ENCODE data around the gene SAMM50. TPM values are rescaled to one million over a fixed set of nuclear protein-coding genes. Genes with fewer than 3 reads are reported as not detected.

Gene SAMM50
- total RNA-seq, 1 donor from 2014 or later = 32.6 TPM

DNA sequence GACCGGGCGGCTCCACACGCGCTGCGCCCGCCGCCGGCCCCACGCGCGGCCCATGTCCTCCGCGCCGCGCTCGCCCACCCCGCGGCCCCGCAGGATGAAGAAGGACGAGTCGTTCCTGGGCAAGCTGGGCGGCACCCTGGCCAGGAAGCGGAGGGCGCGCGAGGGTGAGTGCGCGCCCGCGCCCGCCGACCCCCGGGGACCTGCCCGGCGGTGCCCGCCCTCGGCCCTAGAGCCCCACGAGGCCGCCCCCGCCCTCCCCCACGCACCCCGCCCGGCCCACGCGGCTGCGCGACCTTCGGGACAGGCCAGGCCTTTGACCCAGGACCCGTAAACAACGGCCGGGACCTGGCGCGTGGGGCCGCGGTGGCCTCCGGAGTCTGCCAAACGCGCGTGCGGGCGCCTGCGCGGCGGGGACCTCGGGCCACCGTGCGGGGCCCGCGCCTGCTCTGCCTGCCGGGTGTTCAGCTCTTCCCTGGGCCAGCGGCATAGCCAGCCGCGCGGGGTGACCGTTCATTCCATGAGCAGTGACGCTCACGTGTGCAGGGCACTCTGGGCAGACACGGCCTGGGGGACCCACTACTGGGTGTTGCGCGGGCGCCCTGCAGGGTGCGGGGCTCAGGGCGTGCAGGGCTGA lies 69.2 kb downstream of the SAMM50 start, which contains the start of gene PARVB:
Gene PARVB, plus strand, starts transcription at position 15 of the 634 bp plus-strand sequence. Its CDS starts 38 bp downstream, at position 53.
- FAIRE-seq = no peak
- H3K4me3 ChIP-seq (ENCODE audit: low read depth, low read length) = peak within 1 kb of the TSS; percentile 54
- no peaks in the 10 kb centered on the region for H3K36me3 ChIP-seq (ENCODE audit: control insufficient read depth, insufficient read depth, low read length)
- H3K27me3 ChIP-seq (ENCODE audit: control insufficient read depth, insufficient read depth, low read length) = no peaks in the 10 kb centered on the region
- TF ChIP-seq, protein P1, sequence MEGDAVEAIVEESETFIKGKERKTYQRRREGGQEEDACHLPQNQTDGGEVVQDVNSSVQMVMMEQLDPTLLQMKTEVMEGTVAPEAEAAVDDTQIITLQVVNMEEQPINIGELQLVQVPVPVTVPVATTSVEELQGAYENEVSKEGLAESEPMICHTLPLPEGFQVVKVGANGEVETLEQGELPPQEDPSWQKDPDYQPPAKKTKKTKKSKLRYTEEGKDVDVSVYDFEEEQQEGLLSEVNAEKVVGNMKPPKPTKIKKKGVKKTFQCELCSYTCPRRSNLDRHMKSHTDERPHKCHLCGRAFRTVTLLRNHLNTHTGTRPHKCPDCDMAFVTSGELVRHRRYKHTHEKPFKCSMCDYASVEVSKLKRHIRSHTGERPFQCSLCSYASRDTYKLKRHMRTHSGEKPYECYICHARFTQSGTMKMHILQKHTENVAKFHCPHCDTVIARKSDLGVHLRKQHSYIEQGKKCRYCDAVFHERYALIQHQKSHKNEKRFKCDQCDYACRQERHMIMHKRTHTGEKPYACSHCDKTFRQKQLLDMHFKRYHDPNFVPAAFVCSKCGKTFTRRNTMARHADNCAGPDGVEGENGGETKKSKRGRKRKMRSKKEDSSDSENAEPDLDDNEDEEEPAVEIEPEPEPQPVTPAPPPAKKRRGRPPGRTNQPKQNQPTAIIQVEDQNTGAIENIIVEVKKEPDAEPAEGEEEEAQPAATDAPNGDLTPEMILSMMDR (IDR thresholded peaks at IDR 0.05; ENCODE audit: insufficient read depth, low read length, severe bottlenecking) = no peak
- DNase-seq (ENCODE audit: low read depth) = no peak

DNA sequence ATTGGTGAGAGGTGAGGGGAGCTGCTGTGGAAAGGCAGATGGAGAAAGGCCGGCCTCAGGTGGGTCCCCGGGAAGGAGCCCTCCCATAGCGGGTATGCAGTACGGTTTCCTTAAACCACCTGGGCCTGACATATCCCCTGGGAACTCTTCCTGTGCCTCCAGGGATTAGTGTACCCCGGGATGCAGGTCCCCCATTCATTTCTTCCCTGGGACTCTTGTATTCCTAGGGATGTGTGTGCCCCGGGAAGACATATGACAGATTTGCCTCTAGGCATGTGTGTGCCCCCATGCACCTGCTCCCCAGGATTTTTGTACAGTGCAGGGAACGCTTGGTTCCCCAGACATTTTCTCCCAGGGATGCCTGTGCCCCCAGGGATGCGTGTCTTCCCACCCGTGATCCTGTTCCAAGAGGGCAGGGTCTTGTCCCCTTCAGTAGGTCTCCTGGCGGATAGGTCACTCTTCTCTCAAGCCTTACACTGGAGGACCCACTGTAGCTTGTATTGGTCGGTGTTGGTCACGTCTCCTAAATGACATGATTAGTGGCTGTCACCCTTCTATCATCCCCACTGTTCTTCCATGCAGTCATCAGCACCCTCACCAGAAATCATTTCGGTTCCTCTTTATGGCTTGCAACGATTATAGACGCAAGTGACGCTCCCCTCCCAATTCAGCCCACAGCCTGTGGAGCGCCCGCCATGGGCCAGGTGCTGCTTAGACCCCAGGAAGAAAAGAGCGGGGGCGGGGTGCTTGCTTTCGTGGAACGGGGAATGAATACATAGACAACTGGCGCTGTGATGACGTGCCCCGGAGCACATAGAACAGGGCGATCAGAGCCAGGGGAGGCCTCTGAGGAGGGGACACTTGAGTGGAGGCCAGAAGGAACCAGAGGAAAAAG lies 70.2 kb downstream of the SAMM50 start:
- TF ChIP-seq, protein P1 (IDR thresholded peaks at IDR 0.05; ENCODE audit: insufficient read depth, low read length, severe bottlenecking) = no peak
- no peak overlapping the region for H3K4me3 ChIP-seq (ENCODE audit: low read depth, low read length)
- H3K27me3 ChIP-seq (ENCODE audit: control insufficient read depth, insufficient read depth, low read length) = no peaks in the 10 kb centered on the region
- FAIRE-seq = no peak
- no peaks in the 10 kb centered on the region for H3K36me3 ChIP-seq (ENCODE audit: control insufficient read depth, insufficient read depth, low read length)
- DNase-seq (ENCODE audit: low read depth) = no peak

DNA sequence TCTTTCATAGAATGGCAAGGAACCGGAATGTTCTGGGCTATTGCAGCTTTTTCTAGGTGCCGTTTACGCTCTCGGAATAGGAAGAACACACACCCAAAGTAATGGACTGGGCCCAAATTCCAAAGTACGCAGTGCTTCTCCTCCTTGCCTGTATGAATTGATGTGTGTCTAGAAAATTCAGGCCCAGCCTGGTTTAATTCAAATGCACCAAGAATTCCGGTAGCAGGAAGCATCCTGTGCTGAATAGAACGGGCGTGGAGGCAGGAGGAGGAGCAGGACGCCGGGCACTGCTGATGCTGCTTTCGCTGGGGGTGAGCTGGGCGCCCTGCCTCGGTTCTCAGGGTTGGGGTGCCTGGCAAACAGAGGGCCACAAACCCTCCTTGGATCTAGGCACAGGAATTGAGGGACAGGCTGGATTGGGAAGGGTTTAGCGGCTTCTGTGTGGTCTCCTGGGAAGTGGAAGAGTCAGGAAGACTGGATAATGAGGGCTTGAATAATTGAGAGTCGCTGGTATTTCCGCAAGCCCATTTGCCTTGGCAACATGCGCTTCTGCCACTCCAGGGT lies 70.9 kb downstream of the SAMM50 start:
- DNase-seq (ENCODE audit: low read depth) (no peak), FAIRE-seq (no peak)
- no peak overlapping the region for H3K4me3 ChIP-seq (ENCODE audit: low read depth, low read length)
- TF ChIP-seq, protein P1 (IDR thresholded peaks at IDR 0.05; ENCODE audit: insufficient read depth, low read length, severe bottlenecking) = no peak
- H3K36me3 ChIP-seq (ENCODE audit: control insufficient read depth, insufficient read depth, low read length) = no peaks in the 10 kb centered on the region
- H3K27me3 ChIP-seq (ENCODE audit: control insufficient read depth, insufficient read depth, low read length) = no peaks in the 10 kb centered on the region

DNA sequence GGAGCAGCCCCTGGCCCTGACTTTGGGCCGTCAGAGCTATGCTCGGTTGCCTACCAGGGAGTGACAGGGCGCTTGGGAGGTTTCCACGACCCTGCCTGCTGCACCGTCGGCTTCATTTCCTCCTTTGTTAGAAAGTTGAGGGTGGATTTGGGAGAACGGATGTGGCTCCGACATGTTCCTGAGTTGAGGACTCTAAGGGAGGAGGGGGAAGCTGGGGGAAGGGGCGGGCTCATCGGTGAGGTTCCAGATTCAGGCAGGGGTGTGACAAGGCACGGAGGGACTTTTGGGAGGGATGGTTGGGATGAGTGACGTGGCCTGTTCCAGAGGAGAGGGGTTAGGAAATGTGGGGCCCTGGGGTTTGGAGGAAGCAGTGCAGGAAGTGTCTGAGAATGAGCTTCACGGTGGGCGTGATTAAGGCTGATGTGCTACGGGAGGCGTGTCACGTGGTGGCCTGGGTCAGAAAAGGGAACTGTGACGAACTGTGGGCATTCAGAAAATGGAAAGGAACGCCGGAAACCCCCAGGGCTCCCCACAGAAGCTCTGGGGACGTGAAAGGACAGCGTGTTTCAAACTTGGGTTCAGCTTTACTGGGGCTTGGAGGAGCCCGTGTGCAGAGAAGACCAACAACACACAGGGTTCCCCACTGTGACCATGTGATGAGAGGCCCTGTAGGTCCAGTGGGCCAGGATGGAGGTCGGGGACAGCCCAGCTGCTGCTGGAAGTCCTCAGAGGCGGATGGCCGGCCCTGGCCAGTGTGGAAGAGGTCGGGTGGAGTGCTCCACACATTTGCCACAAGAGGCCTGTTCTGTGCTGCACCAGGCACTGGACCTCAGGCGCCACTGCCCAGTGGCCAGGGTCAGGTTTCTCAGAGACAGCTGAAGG lies 71.6 kb downstream of the SAMM50 start:
- H3K27me3 ChIP-seq (ENCODE audit: control insufficient read depth, insufficient read depth, low read length) = no peaks in the 10 kb centered on the region
- TF ChIP-seq, protein P1 (IDR thresholded peaks at IDR 0.05; ENCODE audit: insufficient read depth, low read length, severe bottlenecking) = no peak
- H3K4me3 ChIP-seq (ENCODE audit: low read depth, low read length) = no peak overlapping the region
- no peaks in the 10 kb centered on the region for H3K36me3 ChIP-seq (ENCODE audit: control insufficient read depth, insufficient read depth, low read length)
- FAIRE-seq (no peak), DNase-seq (ENCODE audit: low read depth) (no peak)

DNA sequence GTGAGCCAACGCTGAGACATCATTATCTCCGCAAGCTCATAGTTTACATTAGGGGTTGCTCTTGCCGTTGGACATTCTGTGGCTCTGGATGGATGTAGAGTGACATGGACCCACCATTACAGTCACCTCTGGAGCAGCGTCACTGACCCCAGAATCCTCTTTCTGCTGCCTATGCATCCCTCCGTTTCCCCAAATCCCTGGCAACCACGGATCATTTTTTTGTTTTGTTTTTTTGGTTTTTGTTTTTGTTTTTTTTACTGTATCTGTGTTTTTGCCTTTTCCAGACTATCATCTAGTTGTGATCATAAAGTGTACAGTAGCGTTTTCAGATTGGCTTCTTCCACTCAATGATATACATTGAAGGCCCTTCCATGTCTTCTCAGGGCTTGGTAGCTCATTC lies 72.8 kb downstream of the SAMM50 start:
- Histone ChIP-seq H3K36me3 (ENCODE audit: control insufficient read depth, insufficient read depth, low read length) (no peaks in the 10 kb centered on the region), H3K4me3 (ENCODE audit: low read depth, low read length) (no peak overlapping the region), H3K27me3 (ENCODE audit: control insufficient read depth, insufficient read depth, low read length) (no peaks in the 10 kb centered on the region)
- TF ChIP-seq, protein P1 (IDR thresholded peaks at IDR 0.05; ENCODE audit: insufficient read depth, low read length, severe bottlenecking) = no peak
- DNase-seq (ENCODE audit: low read depth) (no peak), FAIRE-seq (no peak)
